WI38 (cell line): ENCODE data around the gene NAT9.

Source experiments
- H3K4me3 ChIP-seq: 2 replicates; pipeline ENCODE4 v1.5.1; 2011; ENCODE audit warnings: low read depth, mild to moderate bottlenecking, control low read depth, low read length
- TF ChIP-seq, protein P1 (sequence below): IDR thresholded peaks from 2 replicates; pipeline ENCODE4 v1.5.1; 2012; ENCODE audit warnings: low read depth, mild to moderate bottlenecking, control low read depth, low read length

Gene NAT9

DNA sequence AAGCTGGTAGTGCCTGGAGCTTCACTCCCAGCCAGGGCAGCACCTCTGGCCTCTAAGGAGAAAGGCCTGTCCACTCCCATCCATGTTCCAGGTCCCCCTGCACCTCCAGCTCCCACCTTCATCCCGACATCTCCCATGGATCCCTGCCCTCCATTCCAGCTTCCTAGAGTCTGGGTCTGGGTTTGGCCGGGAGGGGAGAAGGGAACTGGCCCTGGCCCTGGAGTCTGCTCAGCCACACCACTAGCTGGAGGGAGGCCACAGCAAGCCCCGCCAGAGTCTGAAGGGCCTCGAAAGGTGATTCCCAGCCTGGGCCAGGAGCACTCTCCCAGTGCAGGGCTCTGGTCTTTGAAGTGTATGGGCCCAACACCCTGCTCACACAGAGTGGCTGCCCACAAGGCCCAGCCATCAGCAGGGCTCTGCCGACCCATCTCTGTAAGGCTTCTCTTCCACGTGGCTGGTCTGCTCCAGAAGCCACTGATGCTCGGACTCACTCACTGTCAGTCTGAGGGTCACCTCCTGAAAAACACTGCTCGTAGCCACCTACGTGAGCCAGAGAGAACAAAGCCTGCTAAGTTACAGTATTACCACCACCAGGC, 4.7 kb downstream of the NAT9 start:
- H3K4me3 ChIP-seq = no peak overlapping the region
- TF ChIP-seq, protein P1, sequence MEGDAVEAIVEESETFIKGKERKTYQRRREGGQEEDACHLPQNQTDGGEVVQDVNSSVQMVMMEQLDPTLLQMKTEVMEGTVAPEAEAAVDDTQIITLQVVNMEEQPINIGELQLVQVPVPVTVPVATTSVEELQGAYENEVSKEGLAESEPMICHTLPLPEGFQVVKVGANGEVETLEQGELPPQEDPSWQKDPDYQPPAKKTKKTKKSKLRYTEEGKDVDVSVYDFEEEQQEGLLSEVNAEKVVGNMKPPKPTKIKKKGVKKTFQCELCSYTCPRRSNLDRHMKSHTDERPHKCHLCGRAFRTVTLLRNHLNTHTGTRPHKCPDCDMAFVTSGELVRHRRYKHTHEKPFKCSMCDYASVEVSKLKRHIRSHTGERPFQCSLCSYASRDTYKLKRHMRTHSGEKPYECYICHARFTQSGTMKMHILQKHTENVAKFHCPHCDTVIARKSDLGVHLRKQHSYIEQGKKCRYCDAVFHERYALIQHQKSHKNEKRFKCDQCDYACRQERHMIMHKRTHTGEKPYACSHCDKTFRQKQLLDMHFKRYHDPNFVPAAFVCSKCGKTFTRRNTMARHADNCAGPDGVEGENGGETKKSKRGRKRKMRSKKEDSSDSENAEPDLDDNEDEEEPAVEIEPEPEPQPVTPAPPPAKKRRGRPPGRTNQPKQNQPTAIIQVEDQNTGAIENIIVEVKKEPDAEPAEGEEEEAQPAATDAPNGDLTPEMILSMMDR = no peak

DNA sequence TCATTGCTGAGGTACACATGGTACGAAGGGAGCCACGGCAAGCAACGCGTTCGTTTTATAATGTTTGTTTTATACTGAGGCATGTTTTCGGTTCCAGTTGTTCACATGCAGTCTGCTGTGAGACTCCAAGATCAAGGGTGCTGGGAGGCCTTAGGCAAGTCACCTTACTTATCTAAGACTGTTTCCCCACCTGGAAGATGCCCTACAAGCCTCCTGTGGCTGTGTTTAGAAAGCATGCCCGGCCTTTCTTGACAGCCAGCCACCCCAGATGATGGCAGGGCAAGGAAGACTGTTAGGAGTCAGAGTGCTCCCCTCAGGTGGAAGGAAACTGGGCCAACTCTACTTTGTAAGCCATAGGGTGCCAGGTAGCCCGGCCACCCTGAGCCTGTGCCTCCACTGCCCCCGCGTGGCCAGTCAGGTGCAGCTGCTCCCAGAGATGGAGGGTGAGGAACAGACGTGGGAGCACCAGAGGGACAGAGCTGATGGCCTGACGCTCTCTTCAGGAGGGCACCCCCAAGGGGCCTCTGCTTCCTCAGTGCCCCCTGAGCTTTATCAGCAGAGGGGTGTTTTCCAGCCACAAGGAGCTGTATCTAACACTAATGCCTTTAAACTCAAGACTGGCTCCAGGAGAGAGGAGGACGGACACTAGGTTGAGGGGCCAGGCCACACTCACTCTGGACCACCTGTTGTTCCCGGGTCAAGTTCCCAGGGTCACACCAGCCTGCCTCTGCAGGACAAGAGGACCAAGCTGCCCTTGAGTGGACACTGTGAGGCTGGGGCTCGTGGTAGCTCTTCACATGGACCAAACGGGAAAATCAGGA, 5.4 kb downstream of the NAT9 start:
- no peak overlapping the region for H3K4me3 ChIP-seq

DNA sequence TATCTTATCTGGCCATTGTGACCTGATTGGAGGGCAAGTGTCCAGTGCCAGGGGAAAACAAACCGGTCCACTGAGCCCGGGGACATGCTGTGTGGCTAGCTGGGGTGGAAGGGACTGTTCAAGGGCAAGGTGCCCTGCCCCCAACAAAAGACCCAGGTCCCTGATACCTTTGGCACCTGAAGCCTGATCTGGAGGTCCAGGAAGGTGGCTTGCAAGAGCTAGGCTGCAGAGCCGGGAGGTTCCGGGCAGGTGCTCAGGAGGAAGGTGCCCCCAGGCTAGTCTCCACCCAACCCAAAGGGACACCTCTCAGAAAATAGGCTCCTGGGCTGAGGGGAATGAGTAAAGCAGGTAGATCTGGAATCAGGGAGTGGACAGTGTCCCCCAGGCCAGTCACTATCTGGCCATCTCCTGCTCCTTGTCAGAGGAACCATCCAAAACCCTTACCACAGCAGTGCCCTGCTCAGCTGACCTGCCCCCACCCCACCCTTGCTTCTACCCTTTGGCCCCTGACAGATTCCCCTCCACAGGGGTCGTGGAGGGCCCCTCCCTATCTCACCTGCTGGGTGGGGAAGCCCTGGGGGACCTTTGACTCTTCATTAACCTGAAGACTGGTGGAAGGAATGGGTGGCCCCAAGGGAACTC, 6.2 kb downstream of the NAT9 start:
- TF ChIP-seq, protein P1 = no peak
- no peak overlapping the region for H3K4me3 ChIP-seq

More for the DNA sequence above, 5.4 kb downstream of the NAT9 start:
- TF ChIP-seq, protein P1 = peak; percentile 45

DNA sequence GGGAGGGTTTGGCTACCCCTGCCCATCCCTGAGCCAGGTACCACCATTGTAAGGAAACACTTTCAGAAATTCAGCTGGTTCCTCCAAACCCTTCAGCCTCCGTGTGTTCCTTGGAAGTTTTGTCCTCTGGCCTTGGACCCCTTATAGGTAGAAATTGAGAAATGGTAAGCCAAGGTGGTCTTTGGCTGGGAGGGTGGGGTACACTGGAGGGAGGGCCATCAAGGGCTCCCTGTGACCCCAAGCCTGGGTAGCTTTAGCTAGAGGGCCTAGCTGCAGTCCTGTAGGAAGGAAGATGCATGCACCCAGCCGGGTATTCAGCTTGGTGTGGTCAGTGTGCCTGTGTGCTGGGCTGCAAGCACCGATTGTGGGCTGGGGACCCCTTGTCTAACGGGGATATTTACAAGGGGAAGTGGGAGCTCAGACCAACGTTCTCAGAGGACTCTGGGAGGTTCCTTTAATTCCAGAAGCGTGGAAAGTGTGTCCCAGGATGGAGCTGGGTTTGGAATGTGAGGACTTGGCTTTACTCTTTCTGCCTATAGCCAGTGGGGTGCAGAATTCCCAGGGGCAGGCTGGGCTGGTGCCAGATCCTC, 6.8 kb downstream of the NAT9 start:
- no peak overlapping the region for H3K4me3 ChIP-seq
- TF ChIP-seq, protein P1 = no peak

- no peak overlapping the region for H3K4me3 ChIP-seq
- TF ChIP-seq, protein P1 = no peak
Observed at GRCh38 chr17:74768763-74769114, 7.4 kb downstream of the NAT9 start.

DNA sequence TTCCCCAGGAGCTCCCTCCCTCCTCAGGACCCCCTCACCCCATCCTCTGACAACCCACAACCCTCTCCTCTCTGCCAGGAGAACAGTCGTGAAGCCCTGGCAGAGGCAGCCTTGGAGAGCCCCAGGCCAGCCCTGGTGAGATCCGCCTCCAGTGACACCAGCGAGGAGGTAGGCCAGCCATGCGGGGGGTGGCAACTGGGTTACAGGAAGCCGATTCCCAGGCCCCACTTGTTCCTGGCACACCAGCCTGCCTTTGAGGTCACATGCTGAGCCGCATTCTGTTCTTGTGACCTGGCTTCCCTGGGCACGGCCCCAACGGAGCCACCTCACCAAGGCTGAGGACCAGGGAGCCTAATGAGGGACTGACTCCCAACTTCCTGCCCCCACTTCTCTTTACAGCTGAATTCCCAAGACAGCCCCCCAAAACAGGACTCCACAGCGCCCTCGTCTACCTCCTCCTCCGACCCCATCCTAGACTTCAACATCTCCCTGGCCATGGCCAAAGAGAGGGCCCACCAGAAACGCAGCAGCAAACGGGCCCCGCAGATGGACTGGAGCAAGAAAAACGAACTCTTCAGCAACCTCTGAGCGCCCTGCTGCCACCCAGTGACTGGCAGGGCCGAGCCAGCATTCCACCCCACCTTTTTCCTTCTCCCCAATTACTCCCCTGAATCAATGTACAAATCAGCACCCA, 7.9 kb downstream of the NAT9 start:
- TF ChIP-seq, protein P1 = no peak
- no peak overlapping the region for H3K4me3 ChIP-seq
